GM12878 (cell line): ENCODE measurements around the gene RUFY3. TPM values are rescaled to one million over a fixed set of nuclear protein-coding genes. Genes with fewer than 3 reads are reported as not detected.
"Not testable (repeated sequence)": the region's sequence is repeated elsewhere in the genome, so short reads cannot be mapped to it uniquely, and the experiment has no call there.

Experiments
- ATAC-seq: fragments of 200-7000 bp; cut with Tn5 transposase; 3 replicates; pipeline ENCODE4 v1.9.1; 2020; ENCODE audit warnings: mild to moderate bottlenecking, moderate library complexity
- BruUV-seq: library from RNA; stranded (reverse); fragments of 400-500 nt; replicated peaks from 2 replicates; lab custom pipeline; 2021; lab: Mats Ljungman, UMichigan
- CTCF ChIA-PET: fragments of 300-600 bp; sonication (Branson Sonifier 250); formaldehyde crosslinking; extraction: SDS; loops from one replicate; lab custom pipeline; 2021; ENCODE audit warnings: inconsistent platforms; lab: Yijun Ruan, JAX
- POLR2A ChIA-PET: fragments of 350-600 bp; formaldehyde crosslinking; extraction: SDS; loops from one replicate; lab custom pipeline; 2021; ENCODE audit warnings: inconsistent platforms; lab: Charles Lee
- RAD21 ChIA-PET: fragments of 300-600 bp; sonication (Branson Sonifier 250); formaldehyde crosslinking; loops from one replicate; lab custom pipeline; 2023; ENCODE audit warnings: antibody characterized with exemption; ENCODE audit not compliant: unreplicated experiment; lab: Charles Lee
- SMC1A ChIA-PET: fragments of 300-600 bp; sonication (Branson Sonifier 250); formaldehyde crosslinking; loops from one replicate; lab custom pipeline; 2023; ENCODE audit not compliant: unreplicated experiment, uncharacterized antibody; lab: Charles Lee
- DNase-seq: peaks from one replicate; pipeline ENCODE4 v3.0.0-alpha.2; 2011; ENCODE audit warnings: low read depth, low spot score
- FAIRE-seq: peaks from 3 replicates; lab custom pipeline; 2011; peaks lifted over from hg19 to GRCh38; lab: Jason Lieb, UNC
- H2AFZ ChIP-seq: 2 replicates; pipeline ENCODE4 v1.6.0; 2011; ENCODE audit warnings: low read depth, low read length, control low read depth; ENCODE audit not compliant: control insufficient read depth
- H3K27ac ChIP-seq: 2 replicates; pipeline ENCODE4 v1.5.1; 2011; ENCODE audit warnings: control low read depth; ENCODE audit not compliant: control insufficient read depth, insufficient read depth
- H3K27me3 ChIP-seq, 2 experiments: replicated peaks in 1 of 2; 2 replicates each; pipeline versions ENCODE4 v1.6.0 to v1.6.1; 2011; ENCODE audit warnings: low read length in 1 of 2; ENCODE audit not compliant: control insufficient read depth in 2 of 2, insufficient read depth in 2 of 2
- H3K36me3 ChIP-seq, 2 experiments: 2 replicates each; pipeline ENCODE4 v1.5.1; 2011; ENCODE audit warnings: low read length in 1 of 2; ENCODE audit not compliant: control insufficient read depth in 2 of 2, insufficient read depth in 2 of 2
- H3K4me1 ChIP-seq: 2 replicates; pipeline ENCODE4 v1.6.1; 2011; ENCODE audit warnings: mild to moderate bottlenecking, low read length, moderate library complexity, mixed read lengths; ENCODE audit not compliant: control insufficient read depth, insufficient read depth
- H3K4me2 ChIP-seq: 2 replicates; pipeline ENCODE4 v1.6.0; 2011; ENCODE audit warnings: control low read depth; ENCODE audit not compliant: control insufficient read depth, insufficient read depth
- H3K4me3 ChIP-seq: fragments of 200-600 bp; sonication (generic); 2 replicates; pipeline ENCODE4 v1.5.1; 2016
- H3K79me2 ChIP-seq: 2 replicates; pipeline ENCODE4 v1.6.0; 2011; ENCODE audit warnings: low read length; ENCODE audit not compliant: control insufficient read depth, insufficient read depth
- H3K9ac ChIP-seq: 2 replicates; pipeline ENCODE4 v1.8.0; 2011; ENCODE audit warnings: low read length, control low read depth, mixed read lengths; ENCODE audit not compliant: control insufficient read depth, insufficient read depth
- H3K9me3 ChIP-seq: replicated peaks from 3 replicates; pipeline ENCODE4 v1.5.1; 2011; ENCODE audit warnings: mild to moderate bottlenecking, low read length; ENCODE audit not compliant: control insufficient read depth, insufficient read depth
- H4K20me1 ChIP-seq: 2 replicates; pipeline ENCODE4 v1.6.0; 2011; ENCODE audit not compliant: control insufficient read depth, insufficient read depth
- CHD4 ChIP-seq: fragments of 200-600 bp; sonication (generic); IDR thresholded peaks from 2 replicates; pipeline ENCODE4 v1.6.1; 2016; ENCODE audit warnings: mild to moderate bottlenecking
- SMARCA5 ChIP-seq: fragments of 450-650 bp; IDR thresholded peaks from 2 replicates; pipeline ENCODE4 v1.6.1; 2017; ENCODE audit warnings: mild to moderate bottlenecking
- WGBS: methylation state at CpG from one replicate; pipeline ENCODE4 v1.1.6; 2016; ENCODE audit warnings: low lambda C conversion rate; ENCODE audit not compliant: insufficient replicate concordance, insufficient coverage; ENCODE audit errors: missing lambda C conversion rate; 5-methylcytosine and 5-hydroxymethylcytosine counted together
- in situ Hi-C: fragments of 300-500 bp; cut with MboI; formaldehyde crosslinking; loops from 9 replicates; pipeline ENCODE4 v1.14.3; 2018; ENCODE audit warnings: mixed read lengths
- intact Hi-C: fragments of 100-400 bp; cut with micrococcal nuclease; formaldehyde crosslinking; loops from one replicate; pipeline ENCODE4 v1.14.2; 2022; ENCODE audit not compliant: unreplicated experiment
- polyA plus RNA-seq, 11 experiments: library from polyadenylated mRNA; depleted of rRNA in 4 of 11; unstranded in 6 of 11; stranded (reverse) in 5 of 11; fragments of >200 nt; fragmentation: Nextera tagmentation in 4 of 11; fragmentation: Illumina TruSeq in 1 of 11; extraction: Ambion mirVana in 4 of 11; extraction: Trizol in 1 of 11; gene quantifications; 1 replicate in 1 of 11; 2 replicates in 10 of 11; pipeline versions ENCODE4 v1.2.1 to v1.2.3, GENCODE V29; 2011 to 2016; ENCODE audit warnings: inconsistent platforms in 2 of 11, missing spikeins in 2 of 11, low read depth in 1 of 11
- total RNA-seq, 4 experiments: library from RNA; depleted of rRNA in 3 of 4; stranded (reverse); fragments of >200 nt in 3 of 4; fragmentation: Illumina TruSeq in 1 of 4; extraction: Trizol in 1 of 4; gene quantifications; 2 replicates each; pipeline versions ENCODE4 v1.2.1 to v1.2.3, GENCODE V29; 2013 to 2021

Gene RUFY3
- total and polyA plus RNA-seq, 10 of the 15 experiments (the other 5 are each of a cell fraction or from before 2014, with no cell fraction given) = 5.1 to 28.3 (median 13.1) TPM

DNA sequence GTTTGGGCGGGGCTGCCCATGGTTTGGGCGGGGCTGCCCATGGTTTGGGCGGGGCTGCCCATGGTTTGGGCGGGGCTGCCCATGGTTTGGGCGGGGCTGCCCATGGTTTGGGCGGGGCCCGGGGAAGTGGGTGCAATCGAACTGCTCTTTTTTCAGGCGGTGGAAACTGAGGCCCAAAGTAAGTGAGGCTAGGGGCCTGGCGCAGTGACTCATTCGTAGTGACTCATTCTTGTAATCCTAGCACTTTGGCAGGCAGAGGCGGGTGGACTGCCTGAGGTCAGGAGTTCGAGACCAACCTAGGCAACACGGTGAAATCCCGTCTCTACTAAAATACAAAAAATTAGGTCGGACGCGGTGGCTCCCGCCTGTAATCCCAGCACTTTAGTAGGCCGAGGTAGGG, 118.4 kb downstream of the RUFY3 start:
- intact Hi-C loops (loop anchor here (2.0 kb wide), 1 partner anchor 63 kb away; the partner anchor contains the start of gene MOB1B), in situ Hi-C loops (loop anchor here (5.0 kb wide), 1 partner anchor 152 kb away; the partner anchor contains the start of gene DCK)
- CTCF ChIA-PET = interaction anchor here (0.6 to 2.1 kb wide), 4 partner anchors 38 to 172 kb away, joined by 3 to 7 read pairs (median 3); no protein-coding TSS in a partner anchor
- H3K36me3 ChIP-seq, H4K20me1 ChIP-seq, ATAC-seq, BruUV-seq, DNase-seq, H3K4me2 ChIP-seq, H3K9me3 ChIP-seq, FAIRE-seq, H3K4me3 ChIP-seq, H3K27ac ChIP-seq, H3K27me3 ChIP-seq, H3K9ac ChIP-seq: not testable (repeated sequence)
- H2AFZ ChIP-seq = 0 out of 2 replicates have a peak overlapping the region, but pooled peaks have one; percentile 34
- TF ChIP-seq SMARCA5 (0 out of 2 replicates have a peak, but pooled peaks have one; percentile 33), CHD4 (0 out of 2 replicates have a peak, but pooled peaks have one; percentile 83)
- H3K4me1 ChIP-seq = peaks cover 14% of the 10 kb centered on the region
- SMC1A ChIA-PET = interaction anchor here (1.6 kb wide), 1 partner anchor 62 kb away, joined by 4 read pairs; the partner anchor contains the start of gene MOB1B
- RAD21 ChIA-PET = interaction anchor here (0.6 to 1.1 kb wide), 3 partner anchors 91 to 157 kb away, joined by 3 to 7 read pairs (median 3); no protein-coding TSS in a partner anchor
- peaks cover 39% of the 10 kb centered on the region for H3K79me2 ChIP-seq
- WGBS = 41% methylated on average over 17 of the region's 20 CpGs
- POLR2A ChIA-PET = interaction anchor here (2.4 kb wide), 1 partner anchor 155 kb away, joined by 16 read pairs; the partner anchor contains the start of gene DCK

DNA sequence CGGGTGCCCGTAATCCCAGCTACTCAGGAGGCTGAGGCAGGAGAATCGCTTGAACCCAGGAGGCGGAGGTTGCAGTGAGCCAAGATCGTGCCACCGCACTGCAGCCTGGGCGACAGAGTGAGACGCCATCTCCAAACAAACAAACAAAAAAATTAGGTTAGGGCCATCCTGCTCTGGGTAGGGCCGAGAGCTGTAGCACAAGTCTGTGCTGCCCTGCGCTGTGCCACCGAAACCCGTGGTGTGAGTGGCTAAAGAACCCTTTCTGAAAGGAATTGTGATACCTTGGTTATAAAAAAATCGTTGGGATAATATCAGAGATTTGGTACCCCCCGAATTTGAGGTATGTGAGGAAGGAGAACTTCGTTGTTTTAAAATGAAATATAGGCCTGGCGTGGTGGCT, 118.9 kb downstream of the RUFY3 start:
- H3K36me3 ChIP-seq, H3K4me3 ChIP-seq, ATAC-seq, POLR2A ChIA-PET, H3K9ac ChIP-seq, H3K4me2 ChIP-seq, BruUV-seq, H3K27me3 ChIP-seq, H2AFZ ChIP-seq, SMC1A ChIA-PET, H4K20me1 ChIP-seq, H3K27ac ChIP-seq, CTCF ChIA-PET, FAIRE-seq, H3K9me3 ChIP-seq, DNase-seq: not testable (repeated sequence)
- H3K79me2 ChIP-seq = peaks cover 38% of the 10 kb centered on the region
- RAD21 ChIA-PET = interaction anchor here (1.8 kb wide), 1 partner anchor 170 kb away, joined by 4 read pairs; no protein-coding TSS in a partner anchor
- H3K4me1 ChIP-seq = peaks cover 14% of the 10 kb centered on the region
- intact Hi-C loops = loop anchor here (2.0 kb wide), 1 partner anchor 62 kb away; the partner anchor contains the start of gene MOB1B
- WGBS = over 99% methylated on average over 16 of the region's 16 CpGs
- in situ Hi-C loops = loop anchor here (5.0 kb wide), 1 partner anchor 152 kb away; the partner anchor contains the start of gene DCK
